GM13977 (cell line): Measurements from ENCODE around the gene ARFGAP1.
A peak's percentile ranks its signal among the peaks of the same experiment; 100 is the strongest.

Experiments used
- DNase-seq: peaks from one replicate; pipeline ENCODE4 v3.0.0; 2012; ENCODE audit warnings: low spot score
- CTCF ChIP-seq: IDR thresholded peaks from 2 replicates; pipeline ENCODE4 v1.5.1; 2012; ENCODE audit warnings: mild to moderate bottlenecking, control low read depth; ENCODE audit not compliant: insufficient read depth; ENCODE audit errors: extremely low read depth, missing control alignments
- in situ Hi-C: fragments of 300-500 bp; cut with MboI; formaldehyde crosslinking; loops from one replicate; pipeline ENCODE4 v1.12.0; 2022; ENCODE audit warnings: low sequenced_read_pairs, low pct_unique_long_range_greater_than_20kb, mixed read lengths, inconsistent platforms; ENCODE audit not compliant: unreplicated experiment

The ARFGAP1 gene

GRCh38 chr20:63226042-63226943, 46.3 kb upstream of the ARFGAP1 start:
- no peak for TF ChIP-seq CTCF
- in situ Hi-C loops, result loop anchor here (25.0 kb wide), 1 partner anchor 111 kb away; no protein-coding TSS in a partner anchor
- no peak for DNase-seq

- in situ Hi-C loops, result loop anchor here (25.0 kb wide), 1 partner anchor 110 kb away; no protein-coding TSS in a partner anchor
Observed at GRCh38 chr20:63227260-63227659, 45.4 kb upstream of the ARFGAP1 start.

GRCh38 chr20:63228806-63229205, 43.8 kb upstream of the ARFGAP1 start:
- no peak for TF ChIP-seq CTCF
- no peak for DNase-seq

More at GRCh38 chr20:63227260-63227659, 45.4 kb upstream of the ARFGAP1 start:
- no peak for DNase-seq
- no peak for TF ChIP-seq CTCF

GRCh38 chr20:63230800-63231268, 41.8 kb upstream of the ARFGAP1 start:
- DNase-seq, result no peak
- TF ChIP-seq CTCF, result peak; percentile 43
- in situ Hi-C loops, result loop anchor here (25.0 kb wide), 1 partner anchor 106 kb away; no protein-coding TSS in a partner anchor

More at GRCh38 chr20:63228806-63229205, 43.8 kb upstream of the ARFGAP1 start:
- in situ Hi-C loops, result loop anchor here (25.0 kb wide), 1 partner anchor 108 kb away; no protein-coding TSS in a partner anchor

- in situ Hi-C loops, result loop anchor here (25.0 kb wide), 1 partner anchor 105 kb away; no protein-coding TSS in a partner anchor
- no peak for DNase-seq
- TF ChIP-seq CTCF, result no peak
Observed at GRCh38 chr20:63232235-63233060, 40.2 kb upstream of the ARFGAP1 start.

- no peak for TF ChIP-seq CTCF
- DNase-seq, result no peak
- in situ Hi-C loops, result loop anchor here (25.0 kb wide), 1 partner anchor 104 kb away; no protein-coding TSS in a partner anchor
Observed at GRCh38 chr20:63233061-63233344, 39.6 kb upstream of the ARFGAP1 start.
